Stimulated activated CD8-positive, alpha-beta memory T cell treated with anti-CD3 and anti-CD28 coated beads, Interleukin-2, amount 100 ng/mL, for 48 hours (primary cell): ENCODE results near the gene ULK1.

ENCODE experiments used
- DNase-seq, 2 donors: peaks; one replicate each; pipeline ENCODE4 v3.0.0-alpha.2; 2020; ENCODE audit warnings: low read depth in 2 of 2

The ULK1 gene

GRCh38 chr12:131907379-131908091 is 13.1 kb downstream of the ULK1 start:
- DNase-seq: no peak

GRCh38 chr12:131908092-131909080 is 14.0 kb downstream of the ULK1 start:
- no peak for DNase-seq

- no peak for DNase-seq
Observed at GRCh38 chr12:131909081-131909751, 14.8 kb downstream of the ULK1 start.

- no peak for DNase-seq
Observed at GRCh38 chr12:131909752-131910219, 15.4 kb downstream of the ULK1 start.

GRCh38 chr12:131910302-131911027 is 16.0 kb downstream of the ULK1 start:
- DNase-seq: no peak

- no peak for DNase-seq
Observed at GRCh38 chr12:131911028-131911650, 16.7 kb downstream of the ULK1 start.

GRCh38 chr12:131911851-131912477 is 17.5 kb downstream of the ULK1 start:
- no peak for DNase-seq

GRCh38 chr12:131912518-131913274 is 18.3 kb downstream of the ULK1 start:
- DNase-seq: no peak

- DNase-seq: no peak
Observed at GRCh38 chr12:131913666-131914065, 19.2 kb downstream of the ULK1 start.

GRCh38 chr12:131914179-131914702 is 19.8 kb downstream of the ULK1 start:
- DNase-seq: no peak

GRCh38 chr12:131915000-131915689 is 20.7 kb downstream of the ULK1 start:
- DNase-seq: no peak

GRCh38 chr12:131915823-131916222 is 21.4 kb downstream of the ULK1 start:
- no peak for DNase-seq

- no peak for DNase-seq
Observed at GRCh38 chr12:131916306-131917138, 22.1 kb downstream of the ULK1 start.

- DNase-seq: no peak
Observed at GRCh38 chr12:131917139-131917710, 22.8 kb downstream of the ULK1 start.

- DNase-seq: no peak
Observed at GRCh38 chr12:131917711-131918306, 23.4 kb downstream of the ULK1 start.

- no peak for DNase-seq
Observed at GRCh38 chr12:131918311-131919050, 24.1 kb downstream of the ULK1 start.

- DNase-seq: no peak
Observed at GRCh38 chr12:131919051-131919347, 24.6 kb downstream of the ULK1 start.
